Measurements from ENCODE around the gene IL18BP. TPM values are rescaled to one million over a fixed set of nuclear protein-coding genes. Genes with fewer than 3 reads are reported as not detected.

Gene IL18BP
- total and polyA plus RNA-seq, 9 of the 15 experiments (the other 6 are each of a cell fraction or from before 2014, with no cell fraction given), result 0.34 to 9.4 (median 3.2) TPM

- no peak for TF ChIP-seq TGIF2 (CRISPR knock-in tag; IDR thresholded peaks at IDR 0.05)
- peak; percentile 98 for TF ChIP-seq CBFA2T3 (IDR thresholded peaks at IDR 0.05)
- TF ChIP-seq, protein P1, sequence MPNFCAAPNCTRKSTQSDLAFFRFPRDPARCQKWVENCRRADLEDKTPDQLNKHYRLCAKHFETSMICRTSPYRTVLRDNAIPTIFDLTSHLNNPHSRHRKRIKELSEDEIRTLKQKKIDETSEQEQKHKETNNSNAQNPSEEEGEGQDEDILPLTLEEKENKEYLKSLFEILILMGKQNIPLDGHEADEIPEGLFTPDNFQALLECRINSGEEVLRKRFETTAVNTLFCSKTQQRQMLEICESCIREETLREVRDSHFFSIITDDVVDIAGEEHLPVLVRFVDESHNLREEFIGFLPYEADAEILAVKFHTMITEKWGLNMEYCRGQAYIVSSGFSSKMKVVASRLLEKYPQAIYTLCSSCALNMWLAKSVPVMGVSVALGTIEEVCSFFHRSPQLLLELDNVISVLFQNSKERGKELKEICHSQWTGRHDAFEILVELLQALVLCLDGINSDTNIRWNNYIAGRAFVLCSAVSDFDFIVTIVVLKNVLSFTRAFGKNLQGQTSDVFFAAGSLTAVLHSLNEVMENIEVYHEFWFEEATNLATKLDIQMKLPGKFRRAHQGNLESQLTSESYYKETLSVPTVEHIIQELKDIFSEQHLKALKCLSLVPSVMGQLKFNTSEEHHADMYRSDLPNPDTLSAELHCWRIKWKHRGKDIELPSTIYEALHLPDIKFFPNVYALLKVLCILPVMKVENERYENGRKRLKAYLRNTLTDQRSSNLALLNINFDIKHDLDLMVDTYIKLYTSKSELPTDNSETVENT (CRISPR knock-in tag; IDR thresholded peaks at IDR 0.05), result no peak
- TF ChIP-seq ZNF277 (CRISPR knock-in tag; IDR thresholded peaks at IDR 0.05; ENCODE audit: borderline replicate concordance), result no peak
- TF ChIP-seq ZNF561 (CRISPR knock-in tag; conservative IDR thresholded peaks at IDR 0.05), result no peak
- peak; percentile 43; the same call in 1 of the 2 replicates for TF ChIP-seq MYC (IDR thresholded peaks at IDR 0.05; ENCODE audit: low read depth, low read length)
- TF ChIP-seq MYC (CRISPR knock-in tag; IDR thresholded peaks at IDR 0.05; ENCODE audit: borderline replicate concordance, low read depth), result no peak
- TF ChIP-seq MTA1 (IDR thresholded peaks at IDR 0.05; ENCODE audit: borderline replicate concordance), result no peak
- peak; percentile 18; the same call in 1 of the 2 replicates for TF ChIP-seq CXXC5 (CRISPR knock-in tag; IDR thresholded peaks at IDR 0.05)
- peak; percentile 87 for TF ChIP-seq NFIC (IDR thresholded peaks at IDR 0.05)
- TF ChIP-seq RFX7 (CRISPR knock-in tag; IDR thresholded peaks at IDR 0.05), result no peak
- TF ChIP-seq, protein P2, sequence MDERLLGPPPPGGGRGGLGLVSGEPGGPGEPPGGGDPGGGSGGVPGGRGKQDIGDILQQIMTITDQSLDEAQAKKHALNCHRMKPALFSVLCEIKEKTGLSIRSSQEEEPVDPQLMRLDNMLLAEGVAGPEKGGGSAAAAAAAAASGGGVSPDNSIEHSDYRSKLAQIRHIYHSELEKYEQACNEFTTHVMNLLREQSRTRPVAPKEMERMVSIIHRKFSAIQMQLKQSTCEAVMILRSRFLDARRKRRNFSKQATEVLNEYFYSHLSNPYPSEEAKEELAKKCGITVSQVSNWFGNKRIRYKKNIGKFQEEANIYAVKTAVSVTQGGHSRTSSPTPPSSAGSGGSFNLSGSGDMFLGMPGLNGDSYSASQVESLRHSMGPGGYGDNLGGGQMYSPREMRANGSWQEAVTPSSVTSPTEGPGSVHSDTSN (CRISPR knock-in tag; IDR thresholded peaks at IDR 0.05; ENCODE audit: low read depth), result no peak
- TF ChIP-seq, protein P2 (tag; conservative IDR thresholded peaks at IDR 0.05; ENCODE audit: low read depth), result 0 out of 2 replicates have a peak, but pooled peaks have one; percentile 26
- TF ChIP-seq BRF1 (IDR thresholded peaks at IDR 0.05; ENCODE audit: borderline replicate concordance, extremely low read depth, insufficient read length), result no peak
- no peak for TF ChIP-seq ERF (CRISPR knock-in tag; IDR thresholded peaks at IDR 0.05)
- TF ChIP-seq HNRNPK (IDR thresholded peaks at IDR 0.05; ENCODE audit: low read depth, low read length, poor library complexity, severe bottlenecking), result no peak
- TF ChIP-seq, protein P3, sequence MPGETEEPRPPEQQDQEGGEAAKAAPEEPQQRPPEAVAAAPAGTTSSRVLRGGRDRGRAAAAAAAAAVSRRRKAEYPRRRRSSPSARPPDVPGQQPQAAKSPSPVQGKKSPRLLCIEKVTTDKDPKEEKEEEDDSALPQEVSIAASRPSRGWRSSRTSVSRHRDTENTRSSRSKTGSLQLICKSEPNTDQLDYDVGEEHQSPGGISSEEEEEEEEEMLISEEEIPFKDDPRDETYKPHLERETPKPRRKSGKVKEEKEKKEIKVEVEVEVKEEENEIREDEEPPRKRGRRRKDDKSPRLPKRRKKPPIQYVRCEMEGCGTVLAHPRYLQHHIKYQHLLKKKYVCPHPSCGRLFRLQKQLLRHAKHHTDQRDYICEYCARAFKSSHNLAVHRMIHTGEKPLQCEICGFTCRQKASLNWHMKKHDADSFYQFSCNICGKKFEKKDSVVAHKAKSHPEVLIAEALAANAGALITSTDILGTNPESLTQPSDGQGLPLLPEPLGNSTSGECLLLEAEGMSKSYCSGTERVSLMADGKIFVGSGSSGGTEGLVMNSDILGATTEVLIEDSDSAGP (CRISPR knock-in tag; IDR thresholded peaks at IDR 0.05), result no peak
- no peak for TF ChIP-seq ZNF282 (CRISPR knock-in tag; IDR thresholded peaks at IDR 0.05)
- no peak for TF ChIP-seq SRF (CRISPR knock-in tag; IDR thresholded peaks at IDR 0.05)
- 0 out of 4 replicates have a peak, but pooled peaks of 1 of the 2 experiments have one; percentile 13 for TF ChIP-seq RAD21 (CRISPR knock-in tag; conservative IDR thresholded peaks at IDR 0.05 in 1 of 2, IDR thresholded peaks at IDR 0.05 in 1 of 2)
Measured at GRCh38 chr11:71995726-71996291, 2.9 kb upstream of the IL18BP start (continued).
